OCI-M2 (cell line): ENCODE data around the gene ANKRD13D.
A peak's percentile ranks its signal among the peaks of the same experiment; 100 is the strongest.
"Not testable (repeated sequence)": the region's sequence is repeated elsewhere in the genome, so short reads cannot be mapped to it uniquely, and the experiment has no call there.

Source experiments
- DNase-seq: peaks from one replicate; lab custom pipeline; 2025; ENCODE audit not compliant: unreplicated experiment; lab: John Stamatoyannopoulos, UW

ANKRD13D gene

GRCh38 chr11:67317205-67317887 is 28.2 kb downstream of the ANKRD13D start:
- peak; percentile 82 for DNase-seq

- DNase-seq: no peak
These were observed 28.9 kb downstream of the ANKRD13D start for GRCh38 chr11:67317888-67318555.

- not testable (repeated sequence) for DNase-seq
These were observed 29.8 kb downstream of the ANKRD13D start for GRCh38 chr11:67318876-67319275.

GRCh38 chr11:67320011-67320410 is 30.9 kb downstream of the ANKRD13D start:
- DNase-seq: no peak

- DNase-seq: no peak
These were observed 31.6 kb downstream of the ANKRD13D start for GRCh38 chr11:67320691-67321090.

- no peak for DNase-seq
These were observed 32.3 kb downstream of the ANKRD13D start for GRCh38 chr11:67321313-67321871.

GRCh38 chr11:67322049-67322448 is 32.9 kb downstream of the ANKRD13D start:
- no peak for DNase-seq

GRCh38 chr11:67323526-67323925 is 34.4 kb downstream of the ANKRD13D start:
- no peak for DNase-seq

GRCh38 chr11:67332081-67332691 is 43.1 kb downstream of the ANKRD13D start:
- DNase-seq: no peak

GRCh38 chr11:67337257-67337656 is 48.2 kb downstream of the ANKRD13D start:
- no peak for DNase-seq

- no peak for DNase-seq
These were observed 55.2 kb downstream of the ANKRD13D start for GRCh38 chr11:67344264-67344663.

GRCh38 chr11:67345247-67345919 is 56.3 kb downstream of the ANKRD13D start:
- DNase-seq: no peak

- DNase-seq: no peak
These were observed 57.1 kb downstream of the ANKRD13D start for GRCh38 chr11:67345920-67346819.

GRCh38 chr11:67347964-67348749 is 59.1 kb downstream of the ANKRD13D start:
- DNase-seq: no peak

GRCh38 chr11:67349036-67349435 is 59.9 kb downstream of the ANKRD13D start:
- DNase-seq: no peak

- no peak for DNase-seq
These were observed 60.4 kb downstream of the ANKRD13D start for GRCh38 chr11:67349457-67349856.

GRCh38 chr11:67349928-67350465 is 60.9 kb downstream of the ANKRD13D start:
- no peak for DNase-seq

- DNase-seq: no peak
These were observed 62.3 kb downstream of the ANKRD13D start for GRCh38 chr11:67351275-67352005.
